SU-DHL-6 (cell line): ENCODE measurements around the gene ORAI3.

ENCODE experiments used
- H2AFZ ChIP-seq: fragments of 200-600 bp; sonication (generic); 2 replicates; pipeline ENCODE4 v1.6.1; 2014; ENCODE audit warnings: low read depth, mild to moderate bottlenecking, moderate library complexity, mixed read lengths, antibody characterized with exemption, low read length; ENCODE audit not compliant: severe bottlenecking
- H3F3A ChIP-seq: fragments of 200-600 bp; shearing (Covaris generic); 2 replicates; pipeline ENCODE4 v1.6.0; 2016; ENCODE audit warnings: antibody characterized with exemption, mild to moderate bottlenecking; ENCODE audit not compliant: insufficient read depth
- H3K27ac ChIP-seq: fragments of 200-600 bp; sonication (generic); 2 replicates; pipeline ENCODE4 v1.5.1; 2016; ENCODE audit warnings: low read depth, mild to moderate bottlenecking, low read length, moderate library complexity, mixed read lengths
- H3K27me3 ChIP-seq: fragments of 200-600 bp; sonication (generic), shearing (Covaris generic); 2 replicates; pipeline ENCODE4 v1.6.0; 2014; ENCODE audit warnings: mild to moderate bottlenecking, low read length
- H3K36me3 ChIP-seq: fragments of 200-600 bp; sonication (generic); 2 replicates; pipeline ENCODE4 v1.6.1; 2014; ENCODE audit warnings: mild to moderate bottlenecking, low read length, mixed read lengths
- H3K4me2 ChIP-seq: fragments of 300-600, 200-600 bp; shearing (Covaris generic), sonication (generic); 2 replicates; pipeline ENCODE4 v1.6.0; 2014; ENCODE audit warnings: low read length, low read depth, mild to moderate bottlenecking; ENCODE audit not compliant: poor library complexity, severe bottlenecking
- H3K4me3 ChIP-seq: fragments of 200-600 bp; sonication (generic); 2 replicates; pipeline ENCODE4 v1.5.1; 2014; ENCODE audit warnings: antibody characterized with exemption, low read length, mild to moderate bottlenecking, mixed read lengths; ENCODE audit not compliant: insufficient read depth, poor library complexity, severe bottlenecking
- H3K79me2 ChIP-seq: fragments of 200-600 bp; sonication (generic); 2 replicates; pipeline ENCODE4 v1.6.1; 2014; ENCODE audit warnings: mild to moderate bottlenecking, low read length, moderate library complexity; ENCODE audit not compliant: insufficient read depth
- H3K9ac ChIP-seq: fragments of 200-600 bp; sonication (generic); 2 replicates; pipeline ENCODE4 v1.7.0; 2014; ENCODE audit warnings: mild to moderate bottlenecking, low read length
- H3K9me2 ChIP-seq: fragments of 200-600 bp; sonication (generic); replicated peaks from 2 replicates; pipeline ENCODE4 v1.6.1; 2014; ENCODE audit warnings: low read length; ENCODE audit not compliant: insufficient read depth
- H3K9me3 ChIP-seq: fragments of 200-600 bp; sonication (generic); 2 replicates; pipeline ENCODE4 v1.6.1; 2014; ENCODE audit warnings: low read length, mixed read lengths; ENCODE audit not compliant: insufficient read depth
- H4K20me1 ChIP-seq: fragments of 200-600 bp; sonication (generic); 2 replicates; pipeline ENCODE4 v1.6.1; 2014; ENCODE audit warnings: low read depth, mild to moderate bottlenecking, antibody characterized with exemption, low read length, moderate library complexity, mixed read lengths
- EZH2phosphoT487 ChIP-seq: fragments of 200-600 bp; sonication (generic), shearing (Covaris generic); conservative IDR thresholded peaks from 2 replicates; pipeline ENCODE4 v1.6.1; 2018; ENCODE audit warnings: mild to moderate bottlenecking, antibody characterized with exemption, low read length, moderate library complexity, mixed read lengths
- TF ChIP-seq, protein P1 (sequence below): fragments of 200-600 bp; sonication (generic); IDR thresholded peaks from one replicate; pipeline ENCODE4 v1.5.1; 2017; ENCODE audit warnings: antibody characterized with exemption, mild to moderate bottlenecking, low read length, moderate library complexity; ENCODE audit not compliant: insufficient read depth, poor library complexity, severe bottlenecking

ORAI3 gene

DNA sequence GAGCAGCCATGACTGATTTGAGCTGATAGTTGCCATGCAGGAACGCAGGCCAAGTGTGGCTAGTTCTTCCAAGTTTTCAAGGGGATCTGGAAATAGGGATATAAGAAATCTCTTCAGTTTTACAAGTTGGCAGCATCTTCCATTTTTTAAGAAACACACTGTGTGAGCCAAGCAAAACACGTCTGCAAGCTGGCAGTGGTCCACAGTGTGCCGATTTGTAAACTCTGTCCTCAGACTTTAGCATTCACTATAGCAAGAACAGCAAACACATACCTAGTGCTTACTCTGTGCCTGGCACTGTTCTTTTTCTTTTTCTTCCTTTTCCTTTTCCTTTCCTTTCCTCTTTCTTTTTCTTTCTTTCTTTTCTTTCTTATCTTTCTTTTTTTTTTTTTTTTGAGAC lies 2.9 kb downstream of the ORAI3 start:
- no peak overlapping the region for H2AFZ ChIP-seq
- H3K79me2 ChIP-seq, result 0 out of 2 replicates have a peak, but pooled peaks cover 3% of the 10 kb centered on the region
- TF ChIP-seq, protein P1, sequence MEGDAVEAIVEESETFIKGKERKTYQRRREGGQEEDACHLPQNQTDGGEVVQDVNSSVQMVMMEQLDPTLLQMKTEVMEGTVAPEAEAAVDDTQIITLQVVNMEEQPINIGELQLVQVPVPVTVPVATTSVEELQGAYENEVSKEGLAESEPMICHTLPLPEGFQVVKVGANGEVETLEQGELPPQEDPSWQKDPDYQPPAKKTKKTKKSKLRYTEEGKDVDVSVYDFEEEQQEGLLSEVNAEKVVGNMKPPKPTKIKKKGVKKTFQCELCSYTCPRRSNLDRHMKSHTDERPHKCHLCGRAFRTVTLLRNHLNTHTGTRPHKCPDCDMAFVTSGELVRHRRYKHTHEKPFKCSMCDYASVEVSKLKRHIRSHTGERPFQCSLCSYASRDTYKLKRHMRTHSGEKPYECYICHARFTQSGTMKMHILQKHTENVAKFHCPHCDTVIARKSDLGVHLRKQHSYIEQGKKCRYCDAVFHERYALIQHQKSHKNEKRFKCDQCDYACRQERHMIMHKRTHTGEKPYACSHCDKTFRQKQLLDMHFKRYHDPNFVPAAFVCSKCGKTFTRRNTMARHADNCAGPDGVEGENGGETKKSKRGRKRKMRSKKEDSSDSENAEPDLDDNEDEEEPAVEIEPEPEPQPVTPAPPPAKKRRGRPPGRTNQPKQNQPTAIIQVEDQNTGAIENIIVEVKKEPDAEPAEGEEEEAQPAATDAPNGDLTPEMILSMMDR, result no peak
- no peak for TF ChIP-seq EZH2phosphoT487
- H3K27ac ChIP-seq, result no peak overlapping the region
- no peaks in the 10 kb centered on the region for H4K20me1 ChIP-seq
- H3K9me3 ChIP-seq, result no peaks in the 10 kb centered on the region
- H3K9me2 ChIP-seq, result no peaks in the 10 kb centered on the region
- H3F3A ChIP-seq, result peaks cover 4% of the 10 kb centered on the region; the same call in 1 of the 2 replicates
- H3K9ac ChIP-seq, result no peak overlapping the region
- no peaks in the 10 kb centered on the region for H3K27me3 ChIP-seq
- no peaks in the 10 kb centered on the region for H3K36me3 ChIP-seq
- H3K4me3 ChIP-seq, result no peak overlapping the region
- H3K4me2 ChIP-seq, result no peak overlapping the region

DNA sequence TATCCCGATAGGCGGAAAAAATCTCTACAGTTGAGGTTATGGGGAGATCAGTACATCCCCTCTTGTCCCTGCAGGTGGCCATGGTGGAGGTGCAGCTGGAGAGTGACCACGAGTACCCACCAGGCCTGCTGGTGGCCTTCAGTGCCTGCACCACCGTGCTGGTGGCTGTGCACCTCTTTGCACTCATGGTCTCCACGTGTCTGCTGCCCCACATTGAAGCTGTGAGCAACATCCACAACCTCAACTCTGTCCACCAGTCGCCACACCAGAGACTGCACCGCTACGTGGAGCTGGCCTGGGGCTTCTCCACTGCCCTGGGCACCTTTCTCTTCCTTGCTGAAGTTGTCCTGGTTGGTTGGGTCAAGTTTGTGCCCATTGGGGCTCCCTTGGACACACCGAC lies 4.2 kb downstream of the ORAI3 start:
- Histone ChIP-seq H4K20me1 (no peaks in the 10 kb centered on the region), H3K9ac (no peak overlapping the region), H3K36me3 (no peaks in the 10 kb centered on the region), H2AFZ (no peak overlapping the region), H3K27me3 (no peaks in the 10 kb centered on the region), H3K9me2 (no peaks in the 10 kb centered on the region), H3K9me3 (no peaks in the 10 kb centered on the region), H3K4me3 (no peak overlapping the region), H3K4me2 (no peak overlapping the region), H3K27ac (no peak overlapping the region), H3F3A (peaks cover 4% of the 10 kb centered on the region; the same call in 1 of the 2 replicates), H3K79me2 (0 out of 2 replicates have a peak, but pooled peaks cover 3% of the 10 kb centered on the region)
- no peak for TF ChIP-seq EZH2phosphoT487
- TF ChIP-seq, protein P1, result no peak

DNA sequence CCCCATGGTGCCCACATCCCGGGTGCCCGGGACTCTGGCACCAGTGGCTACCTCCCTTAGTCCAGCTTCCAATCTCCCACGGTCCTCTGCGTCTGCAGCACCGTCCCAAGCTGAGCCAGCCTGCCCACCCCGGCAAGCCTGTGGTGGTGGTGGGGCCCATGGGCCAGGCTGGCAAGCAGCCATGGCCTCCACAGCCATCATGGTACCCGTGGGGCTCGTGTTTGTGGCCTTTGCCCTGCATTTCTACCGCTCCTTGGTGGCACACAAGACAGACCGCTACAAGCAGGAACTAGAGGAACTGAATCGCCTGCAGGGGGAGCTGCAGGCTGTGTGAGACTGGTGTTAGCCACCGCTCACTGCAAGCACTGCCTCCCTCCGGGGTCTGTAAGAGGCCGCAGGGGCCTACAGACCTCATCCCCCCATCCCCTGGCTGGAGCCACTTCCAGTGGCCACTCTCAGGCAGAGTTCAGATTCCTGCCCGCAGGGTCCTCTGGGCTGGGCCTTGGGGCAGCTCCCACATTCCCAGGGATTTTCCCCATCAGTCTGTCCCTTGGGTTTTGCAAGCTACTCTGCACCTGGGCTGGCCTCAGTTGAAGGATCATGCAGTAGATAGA lies 4.8 kb downstream of the ORAI3 start:
- TF ChIP-seq EZH2phosphoT487, result no peak
- TF ChIP-seq, protein P1, result peak; percentile 91
- Histone ChIP-seq H3K4me3 (no peak overlapping the region), H3K4me2 (no peak overlapping the region), H3K9me3 (no peaks in the 10 kb centered on the region), H2AFZ (no peak overlapping the region), H3K27ac (no peak overlapping the region), H3K9ac (no peak overlapping the region), H4K20me1 (no peaks in the 10 kb centered on the region), H3F3A (peaks cover 4% of the 10 kb centered on the region; the same call in 1 of the 2 replicates), H3K9me2 (no peaks in the 10 kb centered on the region), H3K79me2 (peaks cover 6% of the 10 kb centered on the region), H3K27me3 (no peaks in the 10 kb centered on the region), H3K36me3 (no peaks in the 10 kb centered on the region)
